Testis (tissue), 2 donors: ENCODE data around the gene TWIST1.

ENCODE experiments used
- CTCF ChIP-seq, 3 experiments: fragments of 450-650 bp in 2 of 3; fragments of 200-600 bp in 1 of 3; sonication (generic) in 1 of 3; IDR thresholded peaks; one replicate each; pipeline ENCODE4 v1.5.1; 2016 to 2019; ENCODE audit warnings: antibody characterized with exemption in 3 of 3, mild to moderate bottlenecking in 2 of 3, moderate library complexity in 1 of 3
- POLR2A ChIP-seq: fragments of 450-650 bp; IDR thresholded peaks from one replicate; pipeline ENCODE4 v1.6.1; 2017; ENCODE audit warnings: antibody characterized with exemption, mild to moderate bottlenecking, moderate library complexity

- TF ChIP-seq CTCF (IDR thresholded peaks at IDR 0.05) (no peak), POLR2A (no peak)
Observed at GRCh38 chr7:19101909-19102308, 15.5 kb downstream of the TWIST1 start.
